ENCODE data around the gene NXPH1.
"Not testable (repeated sequence)": the region's sequence is repeated elsewhere in the genome, so short reads cannot be mapped to it uniquely, and the experiment has no call there.

NXPH1 gene

DNA sequence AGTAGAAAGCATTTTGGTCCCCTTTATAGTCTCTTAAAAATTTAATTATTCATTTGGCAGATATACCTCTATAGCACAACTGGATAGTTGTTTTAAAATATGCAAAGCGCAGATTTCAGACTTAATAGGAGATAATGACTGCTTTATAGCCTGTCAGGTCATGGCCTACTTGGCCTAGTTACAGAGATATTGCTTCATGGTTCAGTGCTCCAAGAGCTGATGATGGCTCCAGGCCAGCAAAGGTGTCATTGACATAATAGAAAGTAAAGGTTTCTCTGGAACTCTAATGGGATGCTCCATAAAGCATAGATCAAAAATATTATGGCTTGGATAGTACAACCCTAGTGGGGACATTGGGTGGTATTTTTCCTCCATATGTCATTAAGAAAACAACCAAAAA is 285.7 kb downstream of the NXPH1 start:
- no peak for DNase-seq (ENCODE audit: low spot score)

DNA sequence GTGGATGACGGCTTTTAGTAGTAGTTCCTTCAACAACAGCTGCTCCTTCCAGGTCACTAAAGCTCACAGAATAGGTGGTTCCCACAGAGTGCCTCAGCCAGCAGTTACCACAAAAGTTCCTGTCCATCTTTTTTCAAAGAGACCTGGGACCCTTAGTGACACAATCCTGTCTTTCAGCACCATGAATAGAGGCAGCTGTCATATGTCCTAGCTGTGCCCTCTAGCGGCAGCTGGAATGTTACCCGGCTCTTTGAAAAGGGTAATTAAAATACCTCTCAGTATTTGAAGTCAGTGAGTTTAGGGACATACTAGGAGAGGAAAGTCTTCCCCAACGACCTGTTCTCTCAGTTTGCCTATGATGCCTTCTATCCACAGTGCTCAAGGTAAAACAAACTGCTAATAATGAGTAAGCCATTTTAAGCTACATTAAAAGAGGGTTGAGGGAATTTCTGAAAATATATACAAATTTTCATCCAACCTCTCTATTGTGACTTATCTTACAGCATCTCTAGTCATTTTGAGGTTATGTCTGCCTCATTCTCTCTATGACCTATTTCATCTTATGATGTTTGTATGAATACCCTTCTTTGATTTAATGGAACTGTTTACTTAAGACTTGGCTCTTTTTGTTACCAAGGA is 290.8 kb downstream of the NXPH1 start:
- peak; percentile 1 for DNase-seq (ENCODE audit: low spot score)

DNA sequence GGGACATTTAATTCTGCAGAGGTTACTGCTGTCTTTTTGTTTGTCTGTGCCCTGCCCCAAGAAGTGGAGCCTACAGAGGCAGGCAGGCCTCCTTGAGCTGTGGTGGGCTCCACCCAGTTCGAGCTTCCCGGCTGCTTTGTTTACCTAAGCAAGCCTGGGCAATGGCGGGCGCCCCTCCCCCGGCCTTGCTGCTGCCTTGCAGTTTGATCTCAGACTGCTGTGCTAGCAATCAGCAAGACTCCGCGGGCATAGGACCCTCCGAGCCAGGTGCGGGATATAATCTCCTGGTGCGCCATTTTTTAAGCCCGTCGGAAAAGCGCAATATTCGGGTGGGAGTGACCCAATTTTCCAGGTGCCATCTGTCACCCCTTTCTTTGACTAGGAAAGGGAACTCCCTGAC is 298.3 kb downstream of the NXPH1 start:
- DNase-seq (ENCODE audit: low spot score): not testable (repeated sequence)

DNA sequence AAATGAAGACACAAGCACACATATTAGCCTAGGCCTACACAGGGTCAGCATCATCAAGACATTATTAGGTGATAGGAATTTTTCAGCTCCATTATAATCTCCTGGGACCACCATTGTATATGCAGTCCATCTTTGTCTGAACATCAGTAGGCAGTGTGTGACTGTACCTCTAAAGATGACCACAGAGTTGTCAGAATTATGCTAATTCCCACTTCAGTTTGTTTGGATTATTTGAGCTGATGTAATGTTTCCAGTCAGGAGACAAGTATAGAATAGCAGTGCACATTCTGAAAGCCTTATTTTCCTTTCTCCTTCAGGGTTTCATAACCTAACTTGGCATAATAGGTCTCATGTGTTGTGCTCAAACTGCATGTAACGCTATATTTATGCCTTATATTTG is 306.4 kb downstream of the NXPH1 start:
- DNase-seq (ENCODE audit: low spot score): no peak

DNA sequence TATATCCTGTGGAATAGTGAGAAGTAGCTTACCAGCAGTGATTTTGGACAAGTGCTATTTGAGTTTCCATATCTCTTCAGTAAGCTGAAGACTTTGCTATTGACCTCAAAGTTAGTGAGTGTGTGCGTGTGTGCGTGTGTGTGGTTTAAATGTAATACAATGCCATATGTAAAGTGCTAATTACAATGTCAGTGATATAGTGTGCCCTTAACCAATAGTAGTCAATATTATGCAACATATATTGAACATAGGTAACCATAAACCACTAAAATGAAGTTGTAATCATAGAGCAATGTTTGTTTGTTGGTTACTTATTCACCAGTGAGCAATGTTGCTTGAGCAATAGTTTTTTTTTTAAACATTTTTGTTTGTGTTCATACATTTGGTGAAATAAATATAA is 309.4 kb downstream of the NXPH1 start:
- DNase-seq (ENCODE audit: low spot score): no peak

DNA sequence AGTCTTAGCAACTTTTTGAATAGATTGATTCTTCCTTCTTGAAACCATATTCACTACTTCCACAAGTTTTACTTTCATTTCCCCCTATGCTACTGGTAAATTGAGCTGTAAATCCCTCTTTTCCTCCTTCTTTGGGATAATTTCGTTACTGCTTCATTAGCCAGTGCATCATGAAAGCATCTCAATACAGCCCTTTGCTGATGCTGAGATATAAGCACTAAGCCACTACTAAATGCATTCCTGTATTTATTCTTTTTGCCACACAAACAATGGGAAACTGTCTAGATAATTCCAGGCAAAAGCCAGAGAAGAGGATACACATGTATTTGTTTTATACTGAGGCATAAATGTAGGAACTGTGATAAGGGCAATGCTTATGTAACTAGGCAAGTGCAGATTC is 313.9 kb downstream of the NXPH1 start:
- DNase-seq (ENCODE audit: low spot score): no peak

DNA sequence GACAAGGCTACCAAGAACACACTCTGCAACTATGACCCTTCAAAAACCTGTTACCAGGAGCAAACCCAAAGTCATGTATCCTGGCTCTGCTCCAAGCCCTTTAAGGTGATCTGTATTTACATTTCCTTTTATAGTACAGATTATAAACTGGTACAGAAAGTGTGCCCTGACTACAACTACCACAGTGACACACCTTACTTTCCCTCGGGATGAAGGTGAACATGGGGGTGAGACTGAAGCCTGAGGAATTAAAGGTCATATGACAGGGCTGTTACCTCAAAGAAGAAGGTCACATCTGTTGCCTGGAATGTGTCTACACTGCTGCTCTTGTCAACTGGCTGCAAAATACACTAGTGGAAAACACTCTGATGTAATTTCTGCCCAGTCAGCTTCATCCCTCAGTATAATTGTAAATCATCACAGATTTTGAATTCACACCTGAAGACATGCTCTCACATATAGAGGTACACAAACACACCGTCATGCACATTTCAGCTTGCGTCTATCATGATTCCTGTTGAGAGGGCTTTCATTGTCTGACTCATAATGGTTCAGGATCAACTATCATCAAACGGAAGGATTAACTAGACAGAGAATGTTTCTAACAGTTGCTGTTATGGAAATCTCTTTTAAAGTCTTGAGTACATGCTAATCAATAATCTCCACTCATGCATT is 318.3 kb downstream of the NXPH1 start:
- DNase-seq (ENCODE audit: low spot score): no peak

DNA sequence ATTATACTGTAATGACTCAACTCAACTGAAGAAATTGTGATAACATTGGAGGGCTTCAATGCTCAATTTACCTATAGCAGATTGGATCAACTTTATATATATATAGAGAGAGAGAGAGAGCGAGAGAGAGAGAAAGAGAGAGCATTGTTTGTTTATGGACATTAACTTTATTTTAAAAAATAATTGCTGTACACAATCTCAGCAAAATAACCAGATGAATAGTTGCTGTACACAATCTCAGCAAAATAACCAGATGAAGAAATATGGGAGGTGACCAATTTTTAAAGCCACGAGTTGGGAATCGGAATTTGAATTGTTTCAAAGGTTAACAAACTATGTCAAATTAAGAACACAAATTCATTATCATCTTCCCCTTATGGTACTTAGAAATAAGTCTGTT is 319.9 kb downstream of the NXPH1 start:
- DNase-seq (ENCODE audit: low spot score): no peak

DNA sequence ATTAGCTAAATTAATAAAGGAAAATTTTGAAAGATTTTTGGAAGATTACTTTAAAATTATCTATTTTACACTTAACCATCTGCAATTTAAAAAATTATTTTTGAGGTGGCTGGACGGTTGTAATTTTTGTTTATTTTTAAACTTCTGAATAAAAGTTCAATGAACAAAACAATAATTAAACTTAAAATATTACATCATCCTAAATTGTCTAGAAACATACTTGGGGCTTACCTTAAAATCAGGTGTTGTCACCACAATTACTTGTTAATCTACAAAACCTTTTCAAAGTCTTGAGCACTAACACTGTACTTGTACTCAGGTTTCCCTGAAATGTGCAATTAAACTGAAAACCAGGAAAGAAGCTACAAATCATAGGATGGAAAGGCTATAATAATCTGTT is 328.3 kb downstream of the NXPH1 start:
- no peak for DNase-seq (ENCODE audit: low spot score)

DNA sequence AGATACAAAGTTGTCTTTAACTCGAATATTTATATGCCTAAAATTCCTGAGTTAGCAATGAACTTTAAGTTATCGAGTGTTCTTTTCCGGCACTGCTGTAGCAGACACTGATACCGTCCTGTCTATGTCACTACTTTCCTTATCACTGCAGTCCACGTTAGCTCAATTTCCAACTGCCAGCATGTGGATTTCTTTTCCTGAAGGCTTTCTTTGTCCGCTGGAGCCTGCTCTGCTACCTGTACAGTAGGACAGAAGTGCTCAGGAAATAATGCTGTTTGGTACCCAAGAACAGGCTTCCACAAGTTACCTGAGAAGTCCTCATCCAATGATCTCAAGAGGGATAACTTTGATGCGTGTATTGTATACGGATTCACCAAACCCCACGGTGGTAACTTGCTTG is 329.4 kb downstream of the NXPH1 start:
- DNase-seq (ENCODE audit: low spot score): no peak

DNA sequence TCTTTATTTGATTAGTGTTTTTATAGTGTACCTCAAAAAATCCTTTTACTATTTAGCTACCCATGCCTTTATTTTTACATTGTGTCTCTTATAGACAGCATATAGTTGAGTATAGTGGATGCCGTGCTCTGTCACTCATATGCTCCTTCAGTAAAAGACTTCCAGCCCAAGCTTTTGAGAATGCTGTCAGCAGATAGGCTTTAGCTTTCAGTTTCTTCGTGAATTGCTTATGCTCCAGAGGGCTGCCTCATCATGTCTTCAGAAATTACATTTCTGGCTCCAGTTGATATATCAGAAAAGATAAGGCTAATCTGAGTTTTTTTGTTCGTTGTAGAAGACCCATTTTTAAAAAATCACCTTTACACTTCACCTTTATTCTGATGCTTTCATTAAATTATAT is 332.0 kb downstream of the NXPH1 start:
- DNase-seq (ENCODE audit: low spot score): no peak

DNA sequence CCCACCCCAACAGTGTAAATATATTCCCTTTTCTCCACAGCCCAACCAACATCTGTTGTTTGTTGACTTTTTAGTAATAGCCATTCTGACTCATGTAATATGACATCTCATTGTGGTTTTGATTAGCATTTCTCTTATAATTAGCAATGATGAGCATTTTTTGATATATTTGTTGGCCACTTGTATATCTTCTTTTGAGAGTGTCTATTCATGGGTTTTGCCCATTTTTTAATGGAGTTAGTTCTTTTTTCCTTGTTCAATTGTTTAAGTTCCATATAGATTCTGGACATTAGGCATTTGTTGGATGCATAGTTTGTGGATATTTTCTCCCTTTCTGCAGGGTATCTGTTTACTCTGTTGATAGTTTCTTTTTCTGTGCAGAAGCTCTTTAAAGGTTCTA is 340.1 kb downstream of the NXPH1 start:
- no peak for DNase-seq (ENCODE audit: low spot score)

DNA sequence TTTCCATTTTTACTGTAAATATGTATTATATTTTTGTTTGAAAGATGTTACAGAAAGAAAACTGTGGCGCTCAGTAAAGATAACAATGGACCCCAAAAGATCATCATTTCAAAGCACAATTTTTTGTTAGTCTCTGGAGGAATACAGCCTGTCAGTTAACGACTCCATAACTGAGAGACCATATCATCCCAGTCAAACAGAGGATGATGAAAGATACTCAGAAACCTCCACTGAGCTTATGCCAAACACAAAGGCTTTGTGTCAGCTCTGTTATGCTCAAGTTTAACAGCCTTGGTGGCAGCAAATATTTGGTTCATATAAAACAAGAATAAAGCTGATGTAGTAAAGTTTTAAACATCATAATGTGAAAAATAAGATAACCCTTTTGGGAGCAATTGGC is 345.1 kb downstream of the NXPH1 start:
- DNase-seq (ENCODE audit: low spot score): no peak

DNA sequence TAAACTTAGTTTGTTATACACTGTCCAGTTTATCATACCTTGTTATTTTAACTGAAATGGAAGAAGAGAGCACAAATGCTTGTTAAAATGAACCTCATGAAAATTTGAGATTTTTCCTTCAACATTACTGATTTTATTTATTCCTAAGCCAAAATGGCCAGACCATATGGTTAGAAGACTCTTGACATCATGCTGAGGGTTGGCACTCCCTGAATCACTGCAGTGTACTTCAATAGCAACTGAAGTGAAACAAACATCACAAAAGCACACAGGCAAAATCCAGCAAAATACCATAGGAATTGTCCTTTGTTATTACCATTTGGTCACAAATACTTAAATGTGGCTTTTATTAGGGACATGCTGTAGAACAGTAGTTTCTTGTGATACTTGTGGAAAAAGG is 347.8 kb downstream of the NXPH1 start:
- no peak for DNase-seq (ENCODE audit: low spot score)

DNA sequence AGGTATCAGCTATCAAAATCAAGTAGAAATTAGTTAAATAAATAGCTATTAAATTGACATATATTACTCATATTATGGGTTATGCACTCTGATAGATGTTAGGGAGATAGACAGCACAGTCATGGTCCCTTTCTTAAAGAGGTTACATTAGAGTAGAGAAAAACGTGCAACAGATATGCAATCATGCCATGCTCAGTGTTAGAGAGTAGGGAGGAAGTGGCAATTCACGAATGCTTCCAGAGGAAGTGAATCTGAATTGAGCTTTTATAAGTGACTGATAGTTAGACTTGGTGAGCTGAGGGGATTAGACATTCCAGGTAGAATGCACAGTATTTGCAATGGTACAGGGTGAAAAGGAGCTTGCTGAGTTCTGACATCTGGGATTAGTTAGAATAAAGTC is 349.8 kb downstream of the NXPH1 start:
- DNase-seq (ENCODE audit: low spot score): no peak

DNA sequence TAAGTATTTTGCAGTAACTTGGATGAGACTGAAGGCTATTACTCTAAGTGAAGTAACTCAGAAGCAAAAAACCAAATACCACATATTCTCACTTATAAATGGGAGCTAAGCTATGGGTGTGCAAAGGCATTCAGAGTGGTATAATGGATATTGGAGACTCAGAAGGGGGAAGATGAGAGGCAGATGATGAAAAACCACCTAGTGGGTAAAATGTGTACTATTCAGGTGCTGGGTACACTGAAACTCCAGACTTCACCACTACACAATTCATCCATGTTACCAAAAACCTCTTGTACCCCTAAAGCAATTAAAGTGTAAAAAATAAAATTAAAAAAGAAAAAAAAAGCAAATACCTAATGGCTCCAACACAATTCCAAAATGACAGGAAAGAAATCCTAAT is 351.7 kb downstream of the NXPH1 start:
- DNase-seq (ENCODE audit: low spot score): no peak

DNA sequence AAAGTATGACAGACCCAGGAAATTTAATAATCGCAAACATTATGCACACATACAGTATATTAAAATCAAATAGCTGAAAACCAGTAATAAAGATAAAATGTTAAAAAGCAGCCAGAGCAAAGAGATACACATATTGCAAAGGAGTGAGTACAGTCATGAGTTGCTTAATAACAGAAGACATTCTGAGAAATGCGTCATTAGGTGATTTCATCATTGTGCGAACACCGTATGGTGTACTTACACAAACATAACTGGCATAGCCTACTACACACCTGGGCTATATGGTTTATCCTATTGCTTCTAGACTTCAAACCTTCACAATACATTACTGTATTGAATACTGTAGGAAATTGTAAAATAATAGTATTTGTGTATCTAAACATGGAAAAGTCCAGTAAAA is 367.6 kb downstream of the NXPH1 start:
- no peak for DNase-seq (ENCODE audit: low spot score)

Measured in hepatic stellate cell (primary cell).